Choroid plexus epithelial cell (primary cell): ENCODE results near the gene ANGPT4.
"Not testable (repeated sequence)": the region's sequence is repeated elsewhere in the genome, so short reads cannot be mapped to it uniquely, and the experiment has no call there.

ENCODE experiments used
- DNase-seq: peaks from one replicate; pipeline ENCODE4 v3.0.0-alpha.2; 2010; ENCODE audit warnings: low read depth
- H3K4me3 ChIP-seq: 2 replicates; pipeline ENCODE4 v1.5.1; 2011; ENCODE audit warnings: low read depth, mild to moderate bottlenecking, control low read depth, low read length, moderate library complexity
- TF ChIP-seq, protein P1 (sequence below): conservative IDR thresholded peaks from 2 replicates; pipeline ENCODE4 v1.5.1; 2011; ENCODE audit warnings: low read depth, mild to moderate bottlenecking, control low read depth, inconsistent platforms, low read length, moderate library complexity

ANGPT4 gene

DNA sequence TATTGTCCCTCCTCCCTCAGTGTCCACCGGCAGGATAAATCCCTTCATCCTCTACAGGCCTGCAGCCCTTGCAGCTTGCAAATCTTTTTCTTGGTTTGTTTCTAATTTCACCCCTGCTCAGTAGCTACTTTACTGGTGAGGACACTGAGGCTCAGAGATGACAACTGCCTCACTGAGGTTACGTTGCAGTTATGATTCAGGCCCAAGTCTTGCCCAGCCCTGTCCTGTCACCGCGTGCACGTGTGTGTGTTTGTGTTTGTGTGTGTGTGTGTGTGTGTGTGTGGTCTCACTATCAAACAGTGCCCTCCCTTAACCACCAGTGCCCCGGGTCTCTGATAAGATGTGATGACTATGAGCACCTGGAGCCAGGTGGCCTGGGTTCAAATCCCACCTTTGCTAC lies 61.5 kb downstream of the ANGPT4 start:
- no peak overlapping the region for H3K4me3 ChIP-seq
- DNase-seq, result no peak
- TF ChIP-seq, protein P1, sequence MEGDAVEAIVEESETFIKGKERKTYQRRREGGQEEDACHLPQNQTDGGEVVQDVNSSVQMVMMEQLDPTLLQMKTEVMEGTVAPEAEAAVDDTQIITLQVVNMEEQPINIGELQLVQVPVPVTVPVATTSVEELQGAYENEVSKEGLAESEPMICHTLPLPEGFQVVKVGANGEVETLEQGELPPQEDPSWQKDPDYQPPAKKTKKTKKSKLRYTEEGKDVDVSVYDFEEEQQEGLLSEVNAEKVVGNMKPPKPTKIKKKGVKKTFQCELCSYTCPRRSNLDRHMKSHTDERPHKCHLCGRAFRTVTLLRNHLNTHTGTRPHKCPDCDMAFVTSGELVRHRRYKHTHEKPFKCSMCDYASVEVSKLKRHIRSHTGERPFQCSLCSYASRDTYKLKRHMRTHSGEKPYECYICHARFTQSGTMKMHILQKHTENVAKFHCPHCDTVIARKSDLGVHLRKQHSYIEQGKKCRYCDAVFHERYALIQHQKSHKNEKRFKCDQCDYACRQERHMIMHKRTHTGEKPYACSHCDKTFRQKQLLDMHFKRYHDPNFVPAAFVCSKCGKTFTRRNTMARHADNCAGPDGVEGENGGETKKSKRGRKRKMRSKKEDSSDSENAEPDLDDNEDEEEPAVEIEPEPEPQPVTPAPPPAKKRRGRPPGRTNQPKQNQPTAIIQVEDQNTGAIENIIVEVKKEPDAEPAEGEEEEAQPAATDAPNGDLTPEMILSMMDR, result no peak

DNA sequence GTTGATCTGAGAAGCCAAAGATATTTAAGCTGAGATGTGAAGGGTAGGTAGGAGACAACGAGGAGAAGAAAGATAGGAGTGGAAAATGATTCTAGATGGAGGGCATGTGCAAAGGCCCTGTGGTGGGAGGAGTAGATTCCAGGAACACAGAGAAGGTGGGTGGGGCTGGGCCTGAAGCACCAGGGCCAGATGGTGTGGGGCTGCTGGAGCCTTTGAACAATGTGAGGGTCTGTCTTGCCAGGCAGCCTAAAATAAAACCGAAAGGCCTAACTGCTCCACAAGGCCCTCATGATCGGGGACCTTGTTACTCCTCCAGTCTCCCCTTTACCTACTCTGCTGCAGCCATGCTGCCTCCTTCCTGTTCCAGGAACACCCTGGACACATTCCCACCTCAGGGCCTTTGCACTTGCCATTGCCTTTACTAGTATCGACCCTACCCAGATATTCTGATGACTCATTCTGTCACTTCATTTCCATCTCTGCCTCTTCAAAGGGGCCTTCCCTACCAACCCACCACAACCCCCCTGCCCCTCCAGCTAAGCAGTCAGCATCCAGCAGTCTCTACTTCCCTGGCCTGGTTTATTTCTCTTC lies 62.6 kb downstream of the ANGPT4 start:
- DNase-seq, result no peak
- TF ChIP-seq, protein P1, result no peak
- H3K4me3 ChIP-seq, result no peak overlapping the region

DNA sequence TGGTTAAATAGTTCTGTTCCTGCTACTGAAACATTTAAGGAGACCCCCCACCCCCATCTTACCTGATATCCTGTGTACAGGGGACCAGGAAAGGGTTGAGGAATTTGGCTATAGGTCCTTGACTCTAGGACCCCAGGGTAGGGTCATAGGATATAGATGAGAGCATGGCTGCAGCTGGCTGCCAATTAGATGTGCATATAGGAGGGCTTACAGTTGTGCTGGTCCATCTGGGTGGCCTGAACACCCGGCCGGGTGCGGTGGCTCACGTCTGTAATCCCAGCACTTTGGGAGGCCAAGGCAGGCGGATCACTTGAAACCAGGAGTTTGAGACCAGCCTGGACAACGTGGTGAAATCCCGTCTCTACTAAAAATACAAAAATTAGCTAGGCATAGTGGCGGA lies 67.4 kb downstream of the ANGPT4 start:
- DNase-seq, H3K4me3 ChIP-seq: not testable (repeated sequence)

DNA sequence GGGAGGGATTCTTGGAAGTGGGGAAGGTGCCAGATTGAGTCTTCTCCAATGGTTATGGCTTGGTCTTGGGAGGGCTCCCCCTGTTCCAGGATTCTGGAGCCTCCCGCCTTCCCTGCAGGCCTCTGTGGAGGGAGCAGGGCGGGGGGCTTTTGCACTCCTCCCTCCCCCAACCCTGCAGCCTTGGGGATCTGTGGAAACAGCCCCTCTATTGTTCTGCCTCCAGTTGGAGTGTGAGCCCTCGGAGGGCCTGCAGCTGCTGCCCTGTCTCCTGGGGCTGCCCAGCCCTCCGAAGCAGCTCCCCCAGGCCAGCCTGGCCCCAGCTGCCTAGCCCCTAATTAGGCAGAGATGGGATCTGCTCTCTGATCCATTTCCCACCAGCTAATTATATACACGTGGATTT lies 67.9 kb downstream of the ANGPT4 start:
- no peak overlapping the region for H3K4me3 ChIP-seq
- TF ChIP-seq, protein P1, result no peak
- no peak for DNase-seq

DNA sequence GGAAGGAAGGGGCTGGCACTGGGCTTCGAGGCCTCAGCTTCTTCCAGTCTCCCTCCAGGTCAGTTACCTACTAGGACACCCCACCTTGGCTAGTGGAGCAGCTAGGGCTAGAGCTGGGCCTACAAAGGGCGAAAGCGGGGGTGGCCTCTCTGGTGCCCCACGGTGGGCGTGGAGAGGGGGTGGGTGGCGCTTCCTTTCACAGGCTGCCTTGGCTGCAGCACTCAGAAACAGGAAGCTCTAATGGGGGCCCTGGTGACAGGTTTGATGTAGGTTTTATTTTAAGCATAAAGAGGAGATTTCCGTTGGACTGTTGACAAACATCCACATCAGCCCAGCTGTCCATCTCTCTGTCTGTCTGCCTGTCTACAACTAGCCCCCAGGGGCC lies 69.2 kb downstream of the ANGPT4 start:
- TF ChIP-seq, protein P1, result no peak
- DNase-seq, result no peak
- no peak overlapping the region for H3K4me3 ChIP-seq

DNA sequence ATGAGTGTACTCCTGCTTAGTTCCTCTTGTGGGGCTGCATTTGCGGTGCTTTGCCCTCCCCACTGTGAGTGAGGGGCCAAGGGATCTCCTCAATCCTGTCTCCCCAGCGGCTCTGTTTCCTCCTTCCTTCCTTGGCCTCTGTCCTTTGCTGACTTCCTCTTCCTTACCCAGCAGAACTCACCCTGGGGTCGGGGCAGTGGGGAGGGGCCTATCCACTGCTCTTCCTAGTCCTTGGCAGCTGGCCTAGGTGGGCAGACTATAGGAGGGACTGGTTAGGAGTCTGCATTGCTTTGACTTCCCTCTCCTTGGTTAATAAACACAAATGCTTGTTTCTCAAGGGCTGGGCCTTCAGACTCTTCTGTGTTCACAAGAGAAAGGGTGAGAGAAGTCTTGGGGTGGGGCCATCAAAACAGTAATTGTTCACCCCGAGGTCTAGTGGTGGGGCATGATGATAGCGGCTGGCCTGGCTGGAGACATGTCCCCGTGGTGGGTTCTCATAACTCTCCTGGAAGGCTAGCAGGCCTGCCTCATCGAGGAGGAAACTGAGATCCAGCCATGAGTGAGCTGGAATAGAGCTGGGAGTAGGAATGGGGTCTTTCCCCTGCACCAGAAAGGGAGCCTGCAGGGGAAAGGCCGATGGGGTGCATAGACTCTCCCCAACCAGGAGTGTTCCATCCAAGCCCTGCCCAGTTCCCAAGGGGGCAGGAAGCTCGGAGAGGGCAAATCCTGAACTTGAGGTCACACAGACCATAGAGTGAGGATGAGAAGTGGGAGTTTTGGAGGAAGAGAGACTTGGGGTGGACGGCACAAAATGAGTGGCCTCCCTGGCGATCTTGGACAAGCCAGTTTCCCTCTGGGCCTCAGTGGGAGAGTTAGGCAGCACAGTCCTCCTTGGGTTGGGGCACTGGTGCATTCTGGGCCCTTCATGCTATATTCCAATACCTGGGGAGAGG lies 69.9 kb downstream of the ANGPT4 start:
- no peak overlapping the region for H3K4me3 ChIP-seq
- TF ChIP-seq, protein P1, result no peak
- DNase-seq, result no peak

DNA sequence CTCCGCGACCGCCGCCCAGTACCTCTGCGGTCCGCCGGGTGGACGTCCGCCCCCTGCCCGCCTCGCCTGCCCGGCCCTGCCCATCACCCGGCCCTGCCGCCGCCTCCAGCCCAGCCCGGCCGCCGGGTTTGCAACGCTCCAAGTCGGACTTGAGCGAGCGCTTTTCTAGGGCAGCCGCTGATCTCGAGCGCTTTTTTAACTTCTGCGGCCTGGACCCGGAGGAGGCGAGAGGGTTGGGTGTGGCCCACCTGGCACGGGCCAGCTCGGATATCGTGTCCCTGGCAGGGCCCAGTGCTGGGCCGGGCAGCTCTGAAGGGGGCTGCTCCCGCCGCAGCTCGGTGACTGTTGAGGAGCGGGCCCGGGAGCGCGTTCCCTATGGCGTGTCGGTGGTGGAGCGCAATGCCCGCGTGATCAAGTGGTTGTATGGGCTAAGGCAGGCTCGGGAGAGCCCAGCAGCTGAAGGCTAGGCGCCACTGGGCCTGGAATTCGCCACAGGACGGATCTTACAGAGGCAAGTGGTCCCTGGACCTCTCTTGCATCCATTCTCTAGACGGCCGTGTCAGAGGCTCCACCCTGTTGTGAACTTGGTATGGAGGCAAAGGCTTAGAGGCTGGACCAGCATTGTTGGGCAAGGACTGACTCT lies 70.8 kb downstream of the ANGPT4 start:
- DNase-seq, result no peak
- TF ChIP-seq, protein P1, result no peak
- no peak overlapping the region for H3K4me3 ChIP-seq
